MM.1S (cell line): ENCODE measurements around the gene NAA20.

Experiments used
- CTCF ChIP-seq: fragments of 300-600 bp; sonication (generic); IDR thresholded peaks from 2 replicates; pipeline ENCODE4 v1.5.1; 2016; ENCODE audit warnings: antibody characterized with exemption, low read length, mixed read lengths
- EZH2 ChIP-seq: fragments of 300-600 bp; sonication (generic); optimal IDR thresholded peaks from 2 replicates; pipeline ENCODE3; 2017; ENCODE audit warnings: low read depth, mild to moderate bottlenecking, antibody characterized with exemption, low read length, mixed read lengths

- TF ChIP-seq CTCF = no peak
- TF ChIP-seq EZH2 = no peak
Observed at GRCh38 chr20:19968028-19968427, 49.1 kb upstream of the NAA20 start.
